PC-3 (cell line): ENCODE measurements around the gene SIDT2. TPM values are rescaled to one million over a fixed set of nuclear protein-coding genes. Genes with fewer than 3 reads are reported as not detected.

Experiments used
- ATAC-seq: fragments of 200-7000 bp; cut with Tn5 transposase; 2 replicates; pipeline ENCODE4 v1.9.1; 2020; ENCODE audit warnings: mild to moderate bottlenecking, moderate library complexity
- BruUV-seq: library from RNA; stranded (reverse); fragments of 400-500 nt; replicated peaks from 2 replicates; lab custom pipeline; 2021; lab: Mats Ljungman, UMichigan
- CTCF ChIA-PET: fragments of 300-600 bp; sonication (Branson Sonifier 250); formaldehyde crosslinking; loops from one replicate; lab custom pipeline; 2022; ENCODE audit warnings: antibody characterized with exemption; lab: Charles Lee
- POLR2A ChIA-PET: fragments of 300-600 bp; sonication (Branson Sonifier 250); formaldehyde crosslinking; loops from one replicate; lab custom pipeline; 2022; ENCODE audit warnings: antibody characterized with exemption; ENCODE audit not compliant: unreplicated experiment; lab: Charles Lee
- DNase-seq: peaks from one replicate; pipeline ENCODE4 v3.0.0-alpha.2; 2015
- H2AFZ ChIP-seq: fragments of 300-600 bp; sonication (generic); 2 replicates; pipeline ENCODE4 v1.6.0; 2016; ENCODE audit warnings: antibody characterized with exemption, low read length
- H3F3A ChIP-seq: fragments of 300-600 bp; sonication (generic); one replicate; pipeline ENCODE4 v1.6.0; 2017; ENCODE audit warnings: antibody characterized with exemption, low read length, control low read depth, mild to moderate bottlenecking; ENCODE audit not compliant: unreplicated experiment
- H3K27ac ChIP-seq: fragments of 300-600 bp; sonication (generic); 2 replicates; pipeline ENCODE4 v1.5.1; 2016; ENCODE audit warnings: mild to moderate bottlenecking, low read length
- H3K27me3 ChIP-seq: fragments of 300-600 bp; sonication (generic); 2 replicates; pipeline ENCODE4 v1.6.1; 2016; ENCODE audit warnings: low read length, mixed read lengths
- H3K36me3 ChIP-seq: fragments of 300-600 bp; sonication (generic); 2 replicates; pipeline ENCODE4 v1.6.1; 2016; ENCODE audit warnings: low read depth, mixed run types, low read length, mixed read lengths
- H3K4me1 ChIP-seq: fragments of 300-600 bp; sonication (generic); 2 replicates; pipeline ENCODE4 v1.5.1; 2016; ENCODE audit warnings: low read length; ENCODE audit not compliant: insufficient read depth
- H3K4me2 ChIP-seq: fragments of 300-600 bp; sonication (generic); 2 replicates; pipeline ENCODE4 v1.6.0; 2016; ENCODE audit warnings: low read length
- H3K4me3 ChIP-seq: fragments of 300-600 bp; sonication (generic); 2 replicates; pipeline ENCODE4 v1.5.1; 2016; ENCODE audit warnings: mild to moderate bottlenecking, low read length, mixed read lengths
- H3K79me2 ChIP-seq: fragments of 300-600 bp; sonication (generic); 2 replicates; pipeline ENCODE4 v1.6.1; 2017; ENCODE audit warnings: low read length, mixed read lengths
- H3K9ac ChIP-seq: fragments of 300-600 bp; sonication (generic); 2 replicates; pipeline ENCODE4 v1.6.0; 2016; ENCODE audit warnings: mild to moderate bottlenecking, low read length
- H3K9me2 ChIP-seq: fragments of 300-600 bp; sonication (generic); replicated peaks from 2 replicates; pipeline ENCODE4 v1.6.1; 2016; ENCODE audit warnings: mixed run types, low read length, mixed read lengths
- H3K9me3 ChIP-seq: fragments of 300-600 bp; sonication (generic); 2 replicates; pipeline ENCODE4 v1.6.1; 2016; ENCODE audit warnings: low read length, mixed read lengths
- H4K20me1 ChIP-seq: fragments of 300-600 bp; sonication (generic); 2 replicates; pipeline ENCODE4 v1.6.1; 2016; ENCODE audit warnings: low read length, mixed read lengths
- CTCF ChIP-seq: fragments of 300-600 bp; sonication (generic); conservative IDR thresholded peaks from 2 replicates; pipeline ENCODE4 v1.5.1; 2017; ENCODE audit warnings: antibody characterized with exemption, low read depth, mild to moderate bottlenecking, low read length
- EZH2 ChIP-seq: fragments of 300-600 bp; sonication (generic); IDR thresholded peaks from one replicate; pipeline ENCODE4 v1.6.1; 2017; ENCODE audit warnings: antibody characterized with exemption, mild to moderate bottlenecking, low read length; ENCODE audit not compliant: unreplicated experiment
- EZH2phosphoT487 ChIP-seq: fragments of 300-600 bp; sonication (generic); IDR thresholded peaks from 2 replicates; pipeline ENCODE4 v1.6.1; 2018; ENCODE audit warnings: mild to moderate bottlenecking, antibody characterized with exemption, low read length, borderline replicate concordance
- intact Hi-C: fragments of 100-400 bp; cut with micrococcal nuclease; formaldehyde crosslinking; loops from 2 replicates; pipeline ENCODE4 v1.9.0; 2023
- total RNA-seq: library from RNA; depleted of rRNA; stranded (reverse); fragments of >200 nt; gene quantifications from 2 replicates; pipeline ENCODE4 v1.2.3, GENCODE V29; 2014

SIDT2 gene
- total RNA-seq, 1 experiment from 2014 or later, result 13.6 TPM

DNA sequence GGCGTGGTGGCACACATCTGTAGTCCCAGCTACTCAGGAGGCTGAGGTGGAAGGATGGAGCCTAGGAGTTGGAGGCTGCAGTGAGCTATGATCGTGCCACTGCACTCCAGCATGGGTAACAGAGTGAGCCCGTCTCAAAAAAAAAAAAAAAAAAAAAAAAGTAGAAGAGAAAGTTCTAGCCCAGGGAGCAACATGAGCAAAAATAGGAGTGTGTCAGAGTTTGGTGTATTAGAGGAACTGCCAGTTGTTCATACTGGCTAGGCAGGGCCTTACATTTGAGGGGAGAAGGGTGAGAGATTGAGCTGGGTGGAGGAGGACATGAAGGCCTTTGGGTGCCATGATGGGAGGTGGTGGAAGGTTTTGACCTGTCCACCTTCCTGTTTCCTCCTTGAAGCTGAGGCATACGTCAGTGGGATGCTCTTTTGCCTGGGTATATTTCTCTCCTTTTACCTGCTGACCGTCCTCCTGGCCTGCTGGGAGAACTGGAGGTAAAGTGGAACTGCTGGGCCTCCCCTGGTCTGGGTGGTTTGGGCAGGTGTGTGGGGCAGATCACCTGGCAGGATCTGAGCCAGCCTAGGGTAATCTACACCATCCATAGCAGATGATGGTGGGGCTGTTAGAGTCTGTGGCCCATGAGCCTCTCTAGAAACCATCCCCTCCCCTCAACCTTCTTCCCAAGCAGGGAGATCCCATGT is 7.3 kb downstream of the SIDT2 start:
- Histone ChIP-seq H3K4me2 (peak overlapping the region; percentile 20; the same call in 1 of the 2 replicates), H3F3A (no peaks in the 10 kb centered on the region), H3K9me2 (no peaks in the 10 kb centered on the region), H3K79me2 (no peaks in the 10 kb centered on the region), H4K20me1 (no peaks in the 10 kb centered on the region), H3K27me3 (no peaks in the 10 kb centered on the region), H3K4me3 (no peak overlapping the region), H3K27ac (peak overlapping the region; percentile 17; the same call in 1 of the 2 replicates), H3K9me3 (no peaks in the 10 kb centered on the region), H3K4me1 (peaks cover 25% of the 10 kb centered on the region), H3K36me3 (no peaks in the 10 kb centered on the region), H2AFZ (no peak overlapping the region), H3K9ac (no peak overlapping the region)
- ChIA-PET POLR2A (interaction anchor here (0.5 kb wide), 1 partner anchor 36 kb away, joined by 3 read pairs; no protein-coding TSS in a partner anchor), CTCF (interaction anchor here (0.6 kb wide), 2 partner anchors 29 to 41 kb away, joined by 3 to 4 read pairs; no protein-coding TSS in a partner anchor)
- ATAC-seq (no peak), DNase-seq (no peak)
- intact Hi-C loops, result loop anchor here (2.0 kb wide), 1 partner anchor 41 kb away; no protein-coding TSS in a partner anchor
- no peak for TF ChIP-seq EZH2phosphoT487
- TF ChIP-seq EZH2, result no peak
- no peak for TF ChIP-seq CTCF
- no TSS peak for BruUV-seq

- no peak overlapping the region for H3K9ac ChIP-seq
- intact Hi-C loops, result no loop called here
- ATAC-seq, result no peak
- H2AFZ ChIP-seq, result no peak overlapping the region
- H3K4me3 ChIP-seq, result no peak overlapping the region
- H3K4me2 ChIP-seq, result no peak overlapping the region
- no peak for TF ChIP-seq EZH2phosphoT487
- TF ChIP-seq EZH2, result no peak
- TF ChIP-seq CTCF, result no peak
- H3K36me3 ChIP-seq, result no peaks in the 10 kb centered on the region
- BruUV-seq, result no TSS peak
- POLR2A ChIA-PET, result no interaction called here
- DNase-seq, result no peak
- no peaks in the 10 kb centered on the region for H3K9me3 ChIP-seq
- CTCF ChIA-PET, result no interaction called here
- H3K27ac ChIP-seq, result no peak overlapping the region
- H3F3A ChIP-seq, result no peaks in the 10 kb centered on the region
- H3K79me2 ChIP-seq, result no peaks in the 10 kb centered on the region
- H3K9me2 ChIP-seq, result no peaks in the 10 kb centered on the region
- H4K20me1 ChIP-seq, result no peaks in the 10 kb centered on the region
- peaks cover 25% of the 10 kb centered on the region for H3K4me1 ChIP-seq
- no peaks in the 10 kb centered on the region for H3K27me3 ChIP-seq
These were observed 7.9 kb downstream of the SIDT2 start for GRCh38 chr11:117186431-117186761.

- Histone ChIP-seq H3K27ac (no peak overlapping the region), H2AFZ (no peak overlapping the region), H3K9me3 (no peaks in the 10 kb centered on the region), H3F3A (no peaks in the 10 kb centered on the region), H3K79me2 (no peaks in the 10 kb centered on the region), H3K9ac (no peak overlapping the region), H3K36me3 (no peaks in the 10 kb centered on the region), H3K9me2 (no peaks in the 10 kb centered on the region), H3K4me3 (no peak overlapping the region), H3K27me3 (no peaks in the 10 kb centered on the region), H3K4me1 (peaks cover 25% of the 10 kb centered on the region), H3K4me2 (no peak overlapping the region), H4K20me1 (no peaks in the 10 kb centered on the region)
- TF ChIP-seq EZH2phosphoT487 (no peak), EZH2 (no peak), CTCF (no peak)
- ChIA-PET CTCF (no interaction called here), POLR2A (no interaction called here)
- intact Hi-C loops, result no loop called here
- no peak for DNase-seq
- BruUV-seq, result no TSS peak
- ATAC-seq, result no peak
These were observed 8.5 kb downstream of the SIDT2 start for GRCh38 chr11:117187007-117187406.
